Measurements from ENCODE around the gene MAPK9.

GRCh38 chr5:180191716-180192115, 100.2 kb downstream of the MAPK9 start:
- TF ChIP-seq REST (IDR thresholded peaks at IDR 0.05; ENCODE audit: insufficient read depth in 1 of 2, low read depth in 2 of 2, low read length in 2 of 2) (no peak), TAF1 (IDR thresholded peaks at IDR 0.05; ENCODE audit: borderline replicate concordance, insufficient read depth, low read length) (no peak), SIN3A (IDR thresholded peaks at IDR 0.05; ENCODE audit: borderline replicate concordance, insufficient read depth, low read length) (no peak), POLR2AphosphoS5 (IDR thresholded peaks at IDR 0.05; ENCODE audit: low read depth, low read length) (no peak), FOXP2 (optimal IDR thresholded peaks at IDR 0.05; ENCODE audit: borderline replicate concordance, extremely low read depth, extremely low read length, insufficient read depth) (no peak)

Data from PFSK-1 (cell line).